IPS-18a (cell line): Measurements from ENCODE around the gene CFL1.

Experiments used
- H3K27ac ChIP-seq: one replicate; pipeline ENCODE4 v1.5.1; 2013; ENCODE audit warnings: low read length
- H3K27me3 ChIP-seq: one replicate; pipeline ENCODE4 v1.6.1; 2013; ENCODE audit warnings: mild to moderate bottlenecking, low read length; ENCODE audit not compliant: control insufficient read depth, insufficient read depth
- H3K36me3 ChIP-seq: one replicate; pipeline ENCODE4 v1.6.1; 2013; ENCODE audit warnings: low read depth, low read length; ENCODE audit not compliant: control insufficient read depth
- H3K4me1 ChIP-seq: one replicate; pipeline ENCODE4 v1.6.1; 2013; ENCODE audit warnings: low read depth, low read length; ENCODE audit not compliant: control insufficient read depth
- H3K4me3 ChIP-seq: one replicate; pipeline ENCODE4 v1.5.1; 2013; ENCODE audit warnings: low read length
- H3K9ac ChIP-seq: one replicate; pipeline ENCODE4 v1.6.1; 2013; ENCODE audit warnings: mild to moderate bottlenecking, low read length, moderate library complexity
- H3K9me3 ChIP-seq: one replicate; pipeline ENCODE4 v1.6.1; 2013; ENCODE audit warnings: low read depth, low read length; ENCODE audit not compliant: control insufficient read depth

The CFL1 gene

GRCh38 chr11:65872586-65873317 lies 14.8 kb upstream of the CFL1 start, which contains the start of gene EFEMP2:
Gene EFEMP2, minus strand, starts transcription at chr11:65872800. Its CDS starts 446 bp downstream, at chr11:65872354.
- Histone ChIP-seq H3K4me1 (peaks cover 4% of the 10 kb centered on the region), H3K9me3 (no peaks in the 10 kb centered on the region), H3K4me3 (peak within 1 kb of the TSS; percentile 75), H3K36me3 (no peaks in the 10 kb centered on the region), H3K9ac (peak within 1 kb of the TSS; percentile 22), H3K27me3 (peaks cover 17% of the 10 kb centered on the region), H3K27ac (no peak within 1 kb of the TSS)

- no peak overlapping the region for H3K27ac ChIP-seq
- H3K9ac ChIP-seq = no peak overlapping the region
- H3K36me3 ChIP-seq = no peaks in the 10 kb centered on the region
- H3K9me3 ChIP-seq = no peaks in the 10 kb centered on the region
- H3K4me1 ChIP-seq = peaks cover 4% of the 10 kb centered on the region
- peaks cover 17% of the 10 kb centered on the region for H3K27me3 ChIP-seq
- peak overlapping the region; percentile 13 for H3K4me3 ChIP-seq
Measured at GRCh38 chr11:65871811-65872548, 14.0 kb upstream of the CFL1 start.

- H3K27me3 ChIP-seq = peaks cover 17% of the 10 kb centered on the region
- H3K4me3 ChIP-seq = no peak overlapping the region
- H3K27ac ChIP-seq = no peak overlapping the region
- no peak overlapping the region for H3K9ac ChIP-seq
- H3K36me3 ChIP-seq = no peaks in the 10 kb centered on the region
- no peaks in the 10 kb centered on the region for H3K9me3 ChIP-seq
- H3K4me1 ChIP-seq = peaks cover 4% of the 10 kb centered on the region
Measured at GRCh38 chr11:65870706-65871681, 13.0 kb upstream of the CFL1 start.

GRCh38 chr11:65870307-65870658 lies 12.3 kb upstream of the CFL1 start:
- peaks cover 6% of the 10 kb centered on the region for H3K36me3 ChIP-seq
- H3K4me3 ChIP-seq = no peak overlapping the region
- H3K9me3 ChIP-seq = no peaks in the 10 kb centered on the region
- peaks cover 17% of the 10 kb centered on the region for H3K27me3 ChIP-seq
- no peak overlapping the region for H3K9ac ChIP-seq
- H3K4me1 ChIP-seq = peaks cover 4% of the 10 kb centered on the region
- H3K27ac ChIP-seq = no peak overlapping the region

- H3K36me3 ChIP-seq = peaks cover 11% of the 10 kb centered on the region
- H3K27me3 ChIP-seq = peaks cover 17% of the 10 kb centered on the region
- no peaks in the 10 kb centered on the region for H3K9me3 ChIP-seq
- no peak overlapping the region for H3K27ac ChIP-seq
- no peak overlapping the region for H3K9ac ChIP-seq
- H3K4me3 ChIP-seq = no peak overlapping the region
- H3K4me1 ChIP-seq = peaks cover 4% of the 10 kb centered on the region
Measured at GRCh38 chr11:65869643-65870306, 11.8 kb upstream of the CFL1 start.

GRCh38 chr11:65868907-65869306 lies 10.9 kb upstream of the CFL1 start:
- H3K4me3 ChIP-seq = no peak overlapping the region
- no peak overlapping the region for H3K9ac ChIP-seq
- no peak overlapping the region for H3K27ac ChIP-seq
- H3K27me3 ChIP-seq = peaks cover 17% of the 10 kb centered on the region
- peaks cover 4% of the 10 kb centered on the region for H3K4me1 ChIP-seq
- peaks cover 19% of the 10 kb centered on the region for H3K36me3 ChIP-seq
- H3K9me3 ChIP-seq = no peaks in the 10 kb centered on the region

GRCh38 chr11:65868076-65868667 lies 10.2 kb upstream of the CFL1 start:
- Histone ChIP-seq H3K4me3 (peak overlapping the region; percentile 65), H3K27ac (no peak overlapping the region), H3K36me3 (peaks cover 23% of the 10 kb centered on the region), H3K27me3 (peaks cover 15% of the 10 kb centered on the region), H3K9ac (no peak overlapping the region), H3K4me1 (peaks cover 3% of the 10 kb centered on the region), H3K9me3 (no peaks in the 10 kb centered on the region)

- peaks cover 24% of the 10 kb centered on the region for H3K36me3 ChIP-seq
- peaks cover 10% of the 10 kb centered on the region for H3K27me3 ChIP-seq
Measured at GRCh38 chr11:65867284-65868071, 9.5 kb upstream of the CFL1 start.

GRCh38 chr11:65866509-65867283 lies 8.7 kb upstream of the CFL1 start:
- Histone ChIP-seq H3K4me3 (no peak overlapping the region), H3K36me3 (peaks cover 26% of the 10 kb centered on the region), H3K9me3 (no peaks in the 10 kb centered on the region), H3K9ac (no peak overlapping the region), H3K27me3 (peaks cover 5% of the 10 kb centered on the region), H3K27ac (no peak overlapping the region), H3K4me1 (no peaks in the 10 kb centered on the region)

More at GRCh38 chr11:65867284-65868071, 9.5 kb upstream of the CFL1 start:
- Histone ChIP-seq H3K9ac (no peak overlapping the region), H3K9me3 (no peaks in the 10 kb centered on the region), H3K4me1 (no peaks in the 10 kb centered on the region), H3K27ac (no peak overlapping the region), H3K4me3 (peak overlapping the region; percentile 65)
